Suprapubic skin (tissue), 4 donors: Measurements from ENCODE around the gene KRT20.

Experiments
- CTCF ChIP-seq, 2 donors: fragments of 200-600 bp in 1 of 2; fragments of 450-650 bp in 1 of 2; sonication (generic) in 1 of 2; IDR thresholded peaks; one replicate each; pipeline ENCODE4 v1.5.1; 2016 to 2019; ENCODE audit warnings: antibody characterized with exemption in 2 of 2, mild to moderate bottlenecking in 1 of 2, moderate library complexity in 1 of 2
- EP300 ChIP-seq: sonication (generic); formaldehyde crosslinking; IDR thresholded peaks from one replicate; pipeline ENCODE4 v1.6.1; 2017; ENCODE audit warnings: antibody characterized with exemption
- POLR2A ChIP-seq, 2 donors: fragments of 450-650 bp; IDR thresholded peaks; one replicate each; pipeline ENCODE4 v1.6.1; 2017; ENCODE audit warnings: antibody characterized with exemption in 2 of 2, mild to moderate bottlenecking in 2 of 2, moderate library complexity in 2 of 2
- POLR2AphosphoS5 ChIP-seq, 3 donors: sonication (generic); formaldehyde crosslinking; IDR thresholded peaks; one replicate each; pipeline ENCODE4 v1.6.1; 2017; ENCODE audit warnings: antibody characterized with exemption in 3 of 3

DNA sequence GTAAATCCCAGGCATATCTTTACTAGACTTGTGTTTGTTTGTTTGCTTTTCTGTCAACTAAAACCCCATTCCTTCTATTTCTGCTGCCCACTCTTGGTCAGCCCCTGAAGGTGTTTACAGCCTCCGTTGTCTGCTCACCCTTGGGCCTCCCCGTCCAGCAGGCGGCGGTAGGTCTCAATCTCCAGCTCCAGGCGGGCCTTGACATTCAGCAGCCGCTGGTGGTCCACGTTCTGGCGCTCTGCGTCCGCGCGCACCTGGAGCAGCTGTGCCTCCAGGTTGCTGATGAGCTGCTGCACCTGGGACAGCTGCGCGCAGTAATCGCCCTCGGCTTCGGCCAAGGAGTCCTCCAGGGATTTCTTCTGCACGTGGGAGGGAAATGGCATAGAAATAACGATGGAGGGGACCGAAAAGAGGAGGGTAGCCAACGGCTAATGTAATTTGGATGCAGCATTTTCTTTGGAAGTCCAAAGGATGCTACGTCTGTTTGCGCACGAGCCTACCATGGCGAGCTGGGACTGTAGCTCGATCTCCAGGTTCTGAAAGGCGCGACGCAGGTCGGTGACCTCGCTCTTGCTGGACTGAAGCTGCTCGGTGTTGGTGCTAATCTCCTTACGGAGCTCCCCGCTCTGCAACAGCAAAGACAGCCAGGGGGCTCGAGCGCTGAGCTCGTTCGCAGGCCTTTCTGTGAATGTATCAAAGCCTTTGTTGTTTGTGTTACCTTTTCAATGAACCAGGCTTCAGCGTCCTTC, 21.9 kb downstream of the KRT20 start:
- TF ChIP-seq CTCF (IDR thresholded peaks at IDR 0.05) (no peak), POLR2AphosphoS5 (IDR thresholded peaks at IDR 0.05) (no peak), POLR2A (IDR thresholded peaks at IDR 0.05) (no peak), EP300 (no peak)
